Measurements from ENCODE around the gene PDZD7.

Gene PDZD7

GRCh38 chr10:101054351-101054750 lies 23.4 kb upstream of the PDZD7 start:
- Mint-ChIP-seq H3K27me3 (peaks cover 17% of the 10 kb centered on the region), H3K27ac (no peak overlapping the region), H3K4me3 (no peak overlapping the region), H3K36me3 (peaks cover 16% of the 10 kb centered on the region), H3K9me3 (no peaks in the 10 kb centered on the region), H3K4me1 (peaks cover 45% of the 10 kb centered on the region)
- CTCF ChIA-PET = interaction anchor here (5.9 to 7.5 kb wide), 2 partner anchors 10 to 13 kb away, joined by 46 to 140 read pairs; partner anchors contain the start of gene KAZALD1
- no peak for DNase-seq

GRCh38 chr10:101053516-101053915 lies 22.6 kb upstream of the PDZD7 start:
- Mint-ChIP-seq H3K36me3 (peaks cover 15% of the 10 kb centered on the region), H3K9me3 (no peaks in the 10 kb centered on the region), H3K27ac (no peak overlapping the region), H3K4me1 (peaks cover 42% of the 10 kb centered on the region), H3K4me3 (no peak overlapping the region), H3K27me3 (peaks cover 25% of the 10 kb centered on the region)
- CTCF ChIA-PET = interaction anchor here (7.5 kb wide), 1 partner anchor 11 kb away, joined by 140 read pairs; the partner anchor contains the start of gene KAZALD1
- no peak for DNase-seq

GRCh38 chr10:101052285-101052684 lies 21.4 kb upstream of the PDZD7 start:
- Mint-ChIP-seq H3K4me3 (no peak overlapping the region), H3K9me3 (no peaks in the 10 kb centered on the region), H3K27me3 (peaks cover 37% of the 10 kb centered on the region), H3K36me3 (peaks cover 16% of the 10 kb centered on the region), H3K27ac (no peak overlapping the region), H3K4me1 (peaks cover 38% of the 10 kb centered on the region)
- DNase-seq = no peak
- CTCF ChIA-PET = interaction anchor here (1.1 to 7.5 kb wide), 8 partner anchors 12 to 161 kb away, joined by 3 to 140 read pairs (median 12); partner anchors contain the start of gene KAZALD1

- DNase-seq = peak; percentile 86
- Mint-ChIP-seq H3K27ac (no peak overlapping the region), H3K4me3 (no peak overlapping the region), H3K9me3 (no peaks in the 10 kb centered on the region), H3K27me3 (peaks cover 56% of the 10 kb centered on the region), H3K36me3 (peaks cover 8% of the 10 kb centered on the region), H3K4me1 (peaks cover 33% of the 10 kb centered on the region)
- CTCF ChIA-PET = interaction anchor here (0.6 to 7.5 kb wide), 16 partner anchors 10 to 501 kb away, joined by 3 to 140 read pairs (median 5); partner anchors contain the start of gene KAZALD1
Observed at GRCh38 chr10:101050208-101051069, 19.5 kb upstream of the PDZD7 start.

GRCh38 chr10:101047961-101048892 lies 17.3 kb upstream of the PDZD7 start:
- CTCF ChIA-PET = interaction anchor here (1.1 to 8.4 kb wide), 4 partner anchors 20 to 94 kb away, joined by 3 to 47 read pairs (median 6); no protein-coding TSS in a partner anchor
- no peaks in the 10 kb centered on the region for H3K9me3 Mint-ChIP-seq
- H3K4me1 Mint-ChIP-seq = peaks cover 29% of the 10 kb centered on the region
- H3K4me3 Mint-ChIP-seq = no peak overlapping the region
- H3K27ac Mint-ChIP-seq = no peak overlapping the region
- DNase-seq = no peak
- H3K27me3 Mint-ChIP-seq = peaks cover 73% of the 10 kb centered on the region
- peaks cover 1% of the 10 kb centered on the region for H3K36me3 Mint-ChIP-seq

GRCh38 chr10:101047268-101047667 lies 16.3 kb upstream of the PDZD7 start:
- CTCF ChIA-PET = interaction anchor here (1.0 to 8.4 kb wide), 4 partner anchors 10 to 95 kb away, joined by 3 to 47 read pairs (median 8); no protein-coding TSS in a partner anchor
- Mint-ChIP-seq H3K9me3 (no peaks in the 10 kb centered on the region), H3K27me3 (peaks cover 80% of the 10 kb centered on the region), H3K27ac (no peak overlapping the region), H3K4me1 (peaks cover 39% of the 10 kb centered on the region), H3K36me3 (peaks cover 1% of the 10 kb centered on the region), H3K4me3 (no peak overlapping the region)
- no peak for DNase-seq

GRCh38 chr10:101046332-101047238 lies 15.7 kb upstream of the PDZD7 start:
- Mint-ChIP-seq H3K9me3 (no peaks in the 10 kb centered on the region), H3K36me3 (peaks cover 1% of the 10 kb centered on the region), H3K27ac (no peak overlapping the region), H3K4me3 (no peak overlapping the region), H3K27me3 (peaks cover 80% of the 10 kb centered on the region), H3K4me1 (peaks cover 46% of the 10 kb centered on the region)
- DNase-seq = no peak
- CTCF ChIA-PET = interaction anchor here (0.7 to 8.4 kb wide), 8 partner anchors 11 to 241 kb away, joined by 3 to 47 read pairs (median 4); partner anchors contain the start of gene KAZALD1

- Mint-ChIP-seq H3K4me1 (peaks cover 38% of the 10 kb centered on the region), H3K27me3 (peaks cover 61% of the 10 kb centered on the region), H3K27ac (no peak overlapping the region), H3K4me3 (peak overlapping the region; percentile 96), H3K9me3 (no peaks in the 10 kb centered on the region), H3K36me3 (peaks cover 7% of the 10 kb centered on the region)
- no peak for DNase-seq
- CTCF ChIA-PET = interaction anchor here (1.6 to 8.4 kb wide), 10 partner anchors 7 to 98 kb away, joined by 5 to 68 read pairs (median 38); partner anchors contain the start of genes KAZALD1, PDZD7 and SFXN3
Observed at GRCh38 chr10:101044117-101044516, 13.2 kb upstream of the PDZD7 start.

GRCh38 chr10:101043363-101043707 lies 12.4 kb upstream of the PDZD7 start:
- Mint-ChIP-seq H3K27ac (no peak overlapping the region), H3K27me3 (peaks cover 53% of the 10 kb centered on the region), H3K36me3 (peaks cover 12% of the 10 kb centered on the region), H3K4me1 (peaks cover 32% of the 10 kb centered on the region), H3K4me3 (peak overlapping the region; percentile 96), H3K9me3 (no peaks in the 10 kb centered on the region)
- no peak for DNase-seq
- CTCF ChIA-PET = interaction anchor here (0.7 to 8.4 kb wide), 13 partner anchors 8 to 466 kb away, joined by 3 to 68 read pairs (median 25); partner anchors contain the start of genes KAZALD1, PDZD7 and SFXN3

GRCh38 chr10:101042667-101043362 lies 11.9 kb upstream of the PDZD7 start:
- CTCF ChIA-PET = interaction anchor here (1.0 to 8.4 kb wide), 13 partner anchors 9 to 245 kb away, joined by 3 to 68 read pairs (median 25); partner anchors contain the start of genes KAZALD1, PDZD7 and SFXN3
- Mint-ChIP-seq H3K9me3 (no peaks in the 10 kb centered on the region), H3K27ac (peak overlapping the region; percentile 78), H3K36me3 (peaks cover 16% of the 10 kb centered on the region), H3K27me3 (peaks cover 48% of the 10 kb centered on the region), H3K4me1 (peaks cover 31% of the 10 kb centered on the region), H3K4me3 (peak overlapping the region; percentile 96)
- peak; percentile 93 for DNase-seq

GRCh38 chr10:101042118-101042517 lies 11.2 kb upstream of the PDZD7 start:
- Mint-ChIP-seq H3K27me3 (peaks cover 41% of the 10 kb centered on the region), H3K4me1 (peaks cover 31% of the 10 kb centered on the region), H3K9me3 (no peaks in the 10 kb centered on the region), H3K36me3 (peaks cover 22% of the 10 kb centered on the region), H3K4me3 (peak overlapping the region; percentile 96), H3K27ac (no peak overlapping the region)
- CTCF ChIA-PET = interaction anchor here (1.2 to 8.4 kb wide), 11 partner anchors 9 to 246 kb away, joined by 3 to 68 read pairs (median 30); partner anchors contain the start of genes KAZALD1, PDZD7 and SFXN3
- DNase-seq = no peak

GRCh38 chr10:101041252-101041761 lies 10.4 kb upstream of the PDZD7 start:
- Mint-ChIP-seq H3K9me3 (no peaks in the 10 kb centered on the region), H3K36me3 (peaks cover 28% of the 10 kb centered on the region), H3K4me3 (no peak overlapping the region), H3K27ac (no peak overlapping the region), H3K4me1 (peaks cover 29% of the 10 kb centered on the region), H3K27me3 (peaks cover 33% of the 10 kb centered on the region)
- CTCF ChIA-PET = interaction anchor here (0.6 to 8.4 kb wide), 13 partner anchors 10 to 347 kb away, joined by 3 to 68 read pairs (median 25); partner anchors contain the start of genes KAZALD1, PDZD7 and SFXN3
- DNase-seq = peak; percentile 84

Data from activated naive CD4-positive, alpha-beta T cell treated with anti-CD3 and anti-CD28 coated beads, Interleukin-2, amount 10 ng/mL, durations not matched to agents 7 days and 5 days (primary cell).